ENCODE data around the gene AFF3. TPM values are rescaled to one million over a fixed set of nuclear protein-coding genes. Genes with fewer than 3 reads are reported as not detected.

AFF3 gene
- total and polyA plus RNA-seq, 2 of the 13 experiments (the other 11 are each of a cell fraction or from before 2014, with no cell fraction given): not detected

- no TSS peak for BruUV-seq (replicated peaks)
- H3K79me2 ChIP-seq (ENCODE audit: insufficient read depth, low read length): no peaks in the 10 kb centered on the region
- in situ Hi-C loops (cut with HindIII; ENCODE audit: extremely low pct_ligation_motif_present, low pct_unique_long_range_greater_than_20kb): no loop called here
- H3K36me3 ChIP-seq (replicated peaks in 1 of 2; ENCODE audit: control insufficient read depth in 1 of 2, insufficient read depth in 2 of 2, low read length in 2 of 2): no peaks in the 10 kb centered on the region
- POLR2A ChIA-PET: no interaction called here
- intact Hi-C loops (cut with micrococcal nuclease; ENCODE audit: unreplicated experiment): no loop called here
- no peaks in the 10 kb centered on the region for H3K27me3 ChIP-seq (ENCODE audit: control insufficient read depth in 1 of 2, insufficient read depth in 2 of 2, low read length in 2 of 2)
- H3K9me3 ChIP-seq (ENCODE audit: low read length): no peaks in the 10 kb centered on the region
- 9% methylated on average over 2 of the region's 2 CpGs for WGBS (ENCODE audit: low lambda C conversion rate)
- TF ChIP-seq ZNF781 (CRISPR knock-in tag; IDR thresholded peaks at IDR 0.05; ENCODE audit: borderline replicate concordance, not compliant biosample characterization): no peak
- TF ChIP-seq BORCS8-MEF2B (CRISPR knock-in tag; IDR thresholded peaks at IDR 0.05): no peak
- TF ChIP-seq NFAT5 (CRISPR knock-in tag; IDR thresholded peaks at IDR 0.05): no peak
- TF ChIP-seq, protein P1, sequence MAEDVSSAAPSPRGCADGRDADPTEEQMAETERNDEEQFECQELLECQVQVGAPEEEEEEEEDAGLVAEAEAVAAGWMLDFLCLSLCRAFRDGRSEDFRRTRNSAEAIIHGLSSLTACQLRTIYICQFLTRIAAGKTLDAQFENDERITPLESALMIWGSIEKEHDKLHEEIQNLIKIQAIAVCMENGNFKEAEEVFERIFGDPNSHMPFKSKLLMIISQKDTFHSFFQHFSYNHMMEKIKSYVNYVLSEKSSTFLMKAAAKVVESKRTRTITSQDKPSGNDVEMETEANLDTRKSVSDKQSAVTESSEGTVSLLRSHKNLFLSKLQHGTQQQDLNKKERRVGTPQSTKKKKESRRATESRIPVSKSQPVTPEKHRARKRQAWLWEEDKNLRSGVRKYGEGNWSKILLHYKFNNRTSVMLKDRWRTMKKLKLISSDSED (CRISPR knock-in tag; IDR thresholded peaks at IDR 0.05): no peak
- no peak for TF ChIP-seq JUNB (CRISPR knock-in tag; IDR thresholded peaks at IDR 0.05; ENCODE audit: borderline replicate concordance)
- TF ChIP-seq JUND (CRISPR knock-in tag; IDR thresholded peaks at IDR 0.05): no peak
- no peak for TF ChIP-seq SATB2 (CRISPR knock-in tag; IDR thresholded peaks at IDR 0.05)
- H3K4me3 ChIP-seq (replicated peaks in 1 of 3; ENCODE audit: insufficient read depth in 1 of 3, low read depth in 2 of 3, low read length in 3 of 3): no peak overlapping the region
- no peak for DNase-seq (ENCODE audit: low spot score)
- no peak for FAIRE-seq
- H3K27ac ChIP-seq (ENCODE audit: extremely low read length, insufficient read depth, low read length): no peak overlapping the region
- H2AFZ ChIP-seq (ENCODE audit: low read length): no peak overlapping the region
- CTCF ChIA-PET (ENCODE audit: low intra/inter-chr PET ratio, low total read pairs): no interaction called here
- ATAC-seq: no peak
- no peaks in the 10 kb centered on the region for H4K20me1 ChIP-seq (ENCODE audit: insufficient read depth, low read length)
- no peaks in the 10 kb centered on the region for H3K4me1 ChIP-seq (ENCODE audit: insufficient read depth, low read length)
- no peak overlapping the region for H3K9ac ChIP-seq (ENCODE audit: insufficient read depth, low read depth, low read length)
- H3K4me2 ChIP-seq (ENCODE audit: low read depth, low read length): no peak overlapping the region
Measured at GRCh38 chr2:99714349-99714748, 428.0 kb downstream of the AFF3 start.

All from HepG2 (cell line).